ENCODE results near the gene IGF2BP2.

DNA sequence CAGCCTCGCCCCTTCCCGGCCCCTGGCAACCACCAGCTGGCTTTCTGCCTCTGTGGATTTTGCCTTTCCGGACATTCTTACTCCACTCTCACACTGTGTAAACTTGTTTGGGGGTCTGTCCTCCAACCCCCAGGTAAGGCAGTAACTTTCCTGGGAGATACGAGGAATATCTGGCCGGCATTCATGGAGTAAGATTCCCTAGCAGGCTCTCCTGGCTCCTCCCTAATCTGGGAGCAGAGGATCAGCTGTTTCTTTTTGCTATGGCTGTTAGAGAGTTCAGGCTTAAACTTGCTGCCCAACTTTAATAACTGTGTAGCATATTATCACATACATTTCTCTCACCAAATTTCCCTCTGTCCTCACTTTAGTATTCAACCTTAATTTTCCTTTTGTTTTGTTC lies 64.3 kb downstream of the IGF2BP2 start:
- no peak for TF ChIP-seq ZNF543 (CRISPR knock-in tag; IDR thresholded peaks at IDR 0.05)
- TF ChIP-seq NR1H2 (CRISPR knock-in tag; IDR thresholded peaks at IDR 0.05; ENCODE audit: borderline replicate concordance, low read depth) = no peak
- TF ChIP-seq RAD21 (CRISPR knock-in tag; IDR thresholded peaks at IDR 0.05) = no peak
- TF ChIP-seq NAIF1 (CRISPR knock-in tag; IDR thresholded peaks at IDR 0.05; ENCODE audit: borderline replicate concordance) = no peak
- TF ChIP-seq ZNF282 (IDR thresholded peaks at IDR 0.05; ENCODE audit: partially characterized antibody) = no peak
- TF ChIP-seq ZNF274 (CRISPR knock-in tag; IDR thresholded peaks at IDR 0.05) = no peak
- TF ChIP-seq, protein P1, sequence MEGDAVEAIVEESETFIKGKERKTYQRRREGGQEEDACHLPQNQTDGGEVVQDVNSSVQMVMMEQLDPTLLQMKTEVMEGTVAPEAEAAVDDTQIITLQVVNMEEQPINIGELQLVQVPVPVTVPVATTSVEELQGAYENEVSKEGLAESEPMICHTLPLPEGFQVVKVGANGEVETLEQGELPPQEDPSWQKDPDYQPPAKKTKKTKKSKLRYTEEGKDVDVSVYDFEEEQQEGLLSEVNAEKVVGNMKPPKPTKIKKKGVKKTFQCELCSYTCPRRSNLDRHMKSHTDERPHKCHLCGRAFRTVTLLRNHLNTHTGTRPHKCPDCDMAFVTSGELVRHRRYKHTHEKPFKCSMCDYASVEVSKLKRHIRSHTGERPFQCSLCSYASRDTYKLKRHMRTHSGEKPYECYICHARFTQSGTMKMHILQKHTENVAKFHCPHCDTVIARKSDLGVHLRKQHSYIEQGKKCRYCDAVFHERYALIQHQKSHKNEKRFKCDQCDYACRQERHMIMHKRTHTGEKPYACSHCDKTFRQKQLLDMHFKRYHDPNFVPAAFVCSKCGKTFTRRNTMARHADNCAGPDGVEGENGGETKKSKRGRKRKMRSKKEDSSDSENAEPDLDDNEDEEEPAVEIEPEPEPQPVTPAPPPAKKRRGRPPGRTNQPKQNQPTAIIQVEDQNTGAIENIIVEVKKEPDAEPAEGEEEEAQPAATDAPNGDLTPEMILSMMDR (CRISPR knock-in tag; IDR thresholded peaks at IDR 0.05) = no peak
